ENCODE results near the gene GEMIN4. TPM values are rescaled to one million over a fixed set of nuclear protein-coding genes. Genes with fewer than 3 reads are reported as not detected.

Gene GEMIN4
- polyA plus RNA-seq, 1 of the 3 experiments (the other 2 are of a cell fraction) = 12.5 TPM

GRCh38 chr17:705011-705410 lies 47.1 kb downstream of the GEMIN4 start:
- Histone ChIP-seq H3K4me2 (no peak overlapping the region), H3K4me1 (ENCODE audit: control insufficient read depth in 1 of 2, insufficient read depth in 2 of 2, low read depth in 1 of 2, low read length in 1 of 2) (peaks cover 4 to 16% of the 10 kb centered on the region in 2 experiments; a peak in 1 of 4 replicates), H3K79me2 (ENCODE audit: insufficient read depth) (peaks cover 82% of the 10 kb centered on the region), H4K20me1 (ENCODE audit: insufficient read depth) (0 out of 2 replicates have a peak, but pooled peaks cover 9% of the 10 kb centered on the region), H3K36me3 (replicated peaks in 1 of 2; ENCODE audit: control insufficient read depth in 1 of 2, insufficient read depth in 2 of 2, low read length in 1 of 2) (peaks cover 18 to 23% of the 10 kb centered on the region in 2 experiments), H3K9me3 (no peaks in the 10 kb centered on the region), H2AFZ (ENCODE audit: low read depth) (no peak overlapping the region), H3K27ac (ENCODE audit: low read depth in 2 of 2, low read length in 1 of 2) (no peak overlapping the region; a peak in 1 of 4 replicates), H3F3A (replicated peaks; ENCODE audit: insufficient read depth) (peaks cover 7% of the 10 kb centered on the region), H3K9me2 (no peaks in the 10 kb centered on the region), H3K4me3 (ENCODE audit: low read depth in 2 of 2, low read length in 1 of 2) (no peak overlapping the region), H3K27me3 (ENCODE audit: insufficient read depth) (no peaks in the 10 kb centered on the region), H3K9ac (no peak overlapping the region)
- 100% methylated on average over 1 of the region's 1 CpG for WGBS (ENCODE audit: low lambda C conversion rate)
- CTCF ChIA-PET = interaction anchor here (0.9 to 12.1 kb wide), 6 partner anchors 8 to 294 kb away, joined by 3 to 255 read pairs (median 4); partner anchors contain the start of genes TIMM22 and VPS53
- TF ChIP-seq EP300 (IDR thresholded peaks at IDR 0.05; ENCODE audit: borderline replicate concordance in 1 of 2, low read depth in 1 of 2, low read length in 1 of 2) = no peak
- TF ChIP-seq SMC3 (IDR thresholded peaks at IDR 0.05; ENCODE audit: low read depth, low read length) = no peak
- no peak for TF ChIP-seq POLR2AphosphoS5 (IDR thresholded peaks at IDR 0.05; ENCODE audit: low read depth, low read length)
- TF ChIP-seq PBX3 (IDR thresholded peaks at IDR 0.05) = no peak
- TF ChIP-seq RXRA (IDR thresholded peaks at IDR 0.05; ENCODE audit: borderline replicate concordance, low read depth) = no peak
- TF ChIP-seq GATA2 (CRISPR knock-in tag; IDR thresholded peaks at IDR 0.05) = no peak
- TF ChIP-seq, protein P1, sequence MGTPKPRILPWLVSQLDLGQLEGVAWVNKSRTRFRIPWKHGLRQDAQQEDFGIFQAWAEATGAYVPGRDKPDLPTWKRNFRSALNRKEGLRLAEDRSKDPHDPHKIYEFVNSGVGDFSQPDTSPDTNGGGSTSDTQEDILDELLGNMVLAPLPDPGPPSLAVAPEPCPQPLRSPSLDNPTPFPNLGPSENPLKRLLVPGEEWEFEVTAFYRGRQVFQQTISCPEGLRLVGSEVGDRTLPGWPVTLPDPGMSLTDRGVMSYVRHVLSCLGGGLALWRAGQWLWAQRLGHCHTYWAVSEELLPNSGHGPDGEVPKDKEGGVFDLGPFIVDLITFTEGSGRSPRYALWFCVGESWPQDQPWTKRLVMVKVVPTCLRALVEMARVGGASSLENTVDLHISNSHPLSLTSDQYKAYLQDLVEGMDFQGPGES (IDR thresholded peaks at IDR 0.05; ENCODE audit: low read depth, low read length) = no peak
- no peak for TF ChIP-seq ELF1 (IDR thresholded peaks at IDR 0.05)
- TF ChIP-seq, protein P2, sequence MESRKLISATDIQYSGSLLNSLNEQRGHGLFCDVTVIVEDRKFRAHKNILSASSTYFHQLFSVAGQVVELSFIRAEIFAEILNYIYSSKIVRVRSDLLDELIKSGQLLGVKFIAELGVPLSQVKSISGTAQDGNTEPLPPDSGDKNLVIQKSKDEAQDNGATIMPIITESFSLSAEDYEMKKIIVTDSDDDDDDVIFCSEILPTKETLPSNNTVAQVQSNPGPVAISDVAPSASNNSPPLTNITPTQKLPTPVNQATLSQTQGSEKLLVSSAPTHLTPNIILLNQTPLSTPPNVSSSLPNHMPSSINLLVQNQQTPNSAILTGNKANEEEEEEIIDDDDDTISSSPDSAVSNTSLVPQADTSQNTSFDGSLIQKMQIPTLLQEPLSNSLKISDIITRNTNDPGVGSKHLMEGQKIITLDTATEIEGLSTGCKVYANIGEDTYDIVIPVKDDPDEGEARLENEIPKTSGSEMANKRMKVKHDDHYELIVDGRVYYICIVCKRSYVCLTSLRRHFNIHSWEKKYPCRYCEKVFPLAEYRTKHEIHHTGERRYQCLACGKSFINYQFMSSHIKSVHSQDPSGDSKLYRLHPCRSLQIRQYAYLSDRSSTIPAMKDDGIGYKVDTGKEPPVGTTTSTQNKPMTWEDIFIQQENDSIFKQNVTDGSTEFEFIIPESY (IDR thresholded peaks at IDR 0.05; ENCODE audit: borderline replicate concordance, low read depth) = no peak
- no peak for TF ChIP-seq MAX (IDR thresholded peaks at IDR 0.05; ENCODE audit: low read depth)
- TF ChIP-seq TCF12 (IDR thresholded peaks at IDR 0.05) = no peak
- no peak for TF ChIP-seq MXI1 (IDR thresholded peaks at IDR 0.05; ENCODE audit: low read depth, low read length)
- TF ChIP-seq MEF2A (IDR thresholded peaks at IDR 0.05; ENCODE audit: borderline replicate concordance, low read depth) = no peak
- no peak for TF ChIP-seq RAD21 (IDR thresholded peaks at IDR 0.05; ENCODE audit: low read length)
- no peak for TF ChIP-seq FOXJ3 (CRISPR knock-in tag; IDR thresholded peaks at IDR 0.05)
- no peak for TF ChIP-seq TAF1 (IDR thresholded peaks at IDR 0.05; ENCODE audit: borderline replicate concordance, low read depth, low read length)
- TF ChIP-seq SIN3A (IDR thresholded peaks at IDR 0.05; ENCODE audit: borderline replicate concordance, low read depth, low read length) = no peak
- TF ChIP-seq RCOR1 (IDR thresholded peaks at IDR 0.05; ENCODE audit: low read length) = no peak
- DNase-seq = no peak
- POLR2A ChIA-PET = interaction anchor here (0.6 kb wide), 1 partner anchor 10 kb away, joined by 5 read pairs; no protein-coding TSS in a partner anchor
